ENCODE measurements around the gene BARD1.
"Not testable (repeated sequence)": the region's sequence is repeated elsewhere in the genome, so short reads cannot be mapped to it uniquely, and the experiment has no call there.

BARD1 gene

DNA sequence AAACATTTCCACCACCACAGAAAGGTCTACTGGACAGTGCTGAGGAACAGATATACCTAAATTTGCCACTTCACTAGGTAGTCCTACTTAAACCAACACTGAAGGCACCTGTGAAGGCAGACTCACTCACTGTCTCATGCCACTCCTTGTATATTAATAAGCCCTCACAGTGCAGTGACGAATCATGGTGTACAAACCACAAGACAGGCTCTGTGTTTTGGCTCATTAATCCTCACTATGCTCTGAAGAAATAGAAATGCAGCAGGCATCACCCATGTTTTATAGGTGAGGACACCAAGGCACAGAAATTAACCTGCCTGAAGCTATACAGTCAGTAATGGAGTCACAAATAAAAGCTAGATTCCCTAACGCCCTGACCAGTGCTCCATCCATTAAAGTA is 44.3 kb downstream of the BARD1 start:
- no peak for DNase-seq

DNA sequence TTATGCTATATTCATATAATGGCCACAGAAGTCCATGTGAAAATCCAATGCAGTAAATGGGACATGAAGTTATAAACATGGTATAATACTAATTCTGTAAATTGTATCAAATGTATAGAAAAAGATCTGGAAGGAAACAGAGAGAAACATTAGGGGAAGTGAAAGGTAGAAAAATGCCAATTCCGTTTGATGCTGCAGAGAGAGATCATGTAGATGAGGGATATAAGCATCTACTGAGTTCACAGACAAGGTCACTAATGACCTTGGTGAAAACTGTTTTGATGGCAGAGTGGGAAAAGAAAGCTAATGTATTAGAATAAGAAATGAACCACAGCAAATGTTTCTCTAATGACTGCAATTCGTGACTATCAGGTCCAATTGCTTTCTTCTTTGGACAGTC is 56.0 kb downstream of the BARD1 start:
- no peak for DNase-seq

GRCh38 chr2:214750529-214750928 is 59.0 kb downstream of the BARD1 start:
- no peak for DNase-seq

GRCh38 chr2:214747992-214748391 is 61.5 kb downstream of the BARD1 start:
- no peak for DNase-seq

DNA sequence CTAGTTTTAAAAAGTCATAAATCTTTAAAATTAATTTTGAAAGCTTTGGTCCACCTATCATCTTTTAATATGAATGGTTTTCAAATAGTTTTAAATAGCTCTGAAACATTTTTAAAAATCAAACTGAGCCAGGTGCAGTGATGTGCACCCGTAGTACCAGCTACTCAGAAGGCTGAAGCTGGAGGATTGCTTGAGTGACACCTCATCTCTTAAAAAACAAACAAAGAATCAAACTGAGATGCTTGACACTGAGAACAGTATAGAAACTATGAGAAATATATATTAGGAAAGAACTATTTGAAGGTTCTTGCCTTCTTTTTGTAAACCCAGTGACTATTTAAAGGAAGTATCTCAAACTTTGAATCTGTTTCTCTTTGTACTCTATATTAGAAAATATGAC is 67.4 kb downstream of the BARD1 start:
- no peak for DNase-seq

- no peak for DNase-seq
Observed at GRCh38 chr2:214740867-214741395, 68.6 kb downstream of the BARD1 start.

DNA sequence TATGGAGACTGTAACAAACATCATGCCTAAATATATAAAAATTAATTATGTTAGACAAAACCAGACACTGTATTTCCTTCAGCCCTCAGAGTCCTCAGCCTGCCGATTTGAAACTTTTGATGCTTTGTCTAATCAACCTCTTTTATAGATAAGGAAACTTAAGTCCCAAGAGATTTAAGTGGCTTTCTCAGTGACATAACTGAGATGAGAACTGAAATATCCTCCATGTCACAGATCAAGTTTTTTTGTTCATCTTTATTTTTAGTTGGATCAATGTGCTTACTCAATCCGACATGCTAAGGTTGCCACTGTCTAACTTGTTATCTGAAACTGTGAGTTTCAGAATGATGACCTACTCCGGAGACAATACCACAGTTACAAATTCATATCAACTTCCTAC is 72.3 kb downstream of the BARD1 start:
- DNase-seq: no peak

GRCh38 chr2:214730800-214731407 is 78.6 kb downstream of the BARD1 start:
- no peak for DNase-seq

- no peak for DNase-seq
Observed at GRCh38 chr2:214730248-214730647, 79.2 kb downstream of the BARD1 start.

GRCh38 chr2:214724741-214725140 is 84.7 kb downstream of the BARD1 start:
- no peak for DNase-seq

GRCh38 chr2:214717837-214718236 is 91.6 kb downstream of the BARD1 start:
- not testable (repeated sequence) for DNase-seq

- DNase-seq: no peak
Observed at GRCh38 chr2:214716811-214717560, 92.5 kb downstream of the BARD1 start.

DNA sequence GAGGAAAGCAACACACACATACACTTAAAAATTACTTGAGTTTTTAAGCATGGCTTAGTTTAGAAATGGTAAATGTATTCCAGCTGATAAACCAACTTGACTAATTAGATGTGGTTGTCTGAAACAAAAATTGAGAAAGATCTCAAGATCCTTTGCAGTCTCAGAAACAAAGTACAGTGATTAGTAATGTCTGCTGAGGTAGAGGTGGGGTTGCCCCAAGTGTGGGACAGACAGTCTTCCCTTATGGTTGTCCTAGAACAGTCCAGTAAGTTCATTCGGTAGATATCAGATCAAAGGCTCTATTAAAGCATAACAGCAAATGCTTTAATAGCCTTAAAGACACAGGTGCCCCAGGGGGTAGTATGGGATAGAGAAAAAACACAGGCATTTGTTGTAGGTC is 94.5 kb downstream of the BARD1 start:
- no peak for DNase-seq

- no peak for DNase-seq
Observed at GRCh38 chr2:214713080-214713830, 96.2 kb downstream of the BARD1 start.

DNA sequence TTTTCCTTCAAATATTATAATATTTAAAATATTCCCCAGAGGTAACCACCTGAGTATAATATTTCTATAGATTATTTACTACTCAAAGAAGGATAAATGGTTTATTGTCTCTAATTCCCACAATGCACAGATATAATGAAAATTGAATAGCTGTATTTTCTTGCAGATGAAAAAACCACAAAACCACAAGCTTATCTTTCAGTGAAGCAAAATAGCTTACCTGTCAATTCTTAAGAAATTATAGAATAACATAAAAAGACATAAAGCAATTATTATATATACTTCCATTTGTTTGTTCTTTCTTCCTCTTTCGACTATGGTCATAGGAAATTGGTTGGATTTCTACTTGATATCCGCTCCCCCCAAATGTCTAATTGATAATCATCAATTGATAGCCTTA is 98.8 kb downstream of the BARD1 start:
- no peak for DNase-seq

GRCh38 chr2:214706986-214707385 is 102.5 kb downstream of the BARD1 start:
- no peak for DNase-seq

DNA sequence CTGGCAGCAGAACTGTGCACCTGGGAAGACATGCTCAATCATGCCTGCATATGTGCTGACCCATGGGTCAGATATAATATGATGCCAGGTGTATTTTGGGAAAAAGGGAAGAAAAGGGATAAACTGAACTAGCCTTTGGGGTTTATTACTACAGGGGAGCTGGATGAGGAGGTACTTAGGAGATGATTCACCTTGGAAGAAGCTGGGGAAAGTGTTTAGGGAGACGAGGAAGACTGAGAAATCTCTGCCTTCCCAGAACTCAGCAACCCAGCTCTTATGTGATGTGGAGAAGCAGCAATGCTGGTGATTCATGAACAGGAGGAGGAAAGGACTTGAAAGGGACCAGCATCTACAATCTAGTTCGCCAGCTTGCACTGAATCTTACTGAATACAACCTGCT is 110.2 kb downstream of the BARD1 start:
- DNase-seq: no peak

- no peak for DNase-seq
Observed at GRCh38 chr2:214696681-214697080, 112.8 kb downstream of the BARD1 start.

- DNase-seq: no peak
Observed at GRCh38 chr2:214695789-214696188, 113.7 kb downstream of the BARD1 start.

GRCh38 chr2:214683557-214683956 is 125.9 kb downstream of the BARD1 start:
- not testable (repeated sequence) for DNase-seq

GRCh38 chr2:214679736-214680135 is 129.7 kb downstream of the BARD1 start:
- peak in 1 of 4 experiments; percentile 18 for DNase-seq

DNA sequence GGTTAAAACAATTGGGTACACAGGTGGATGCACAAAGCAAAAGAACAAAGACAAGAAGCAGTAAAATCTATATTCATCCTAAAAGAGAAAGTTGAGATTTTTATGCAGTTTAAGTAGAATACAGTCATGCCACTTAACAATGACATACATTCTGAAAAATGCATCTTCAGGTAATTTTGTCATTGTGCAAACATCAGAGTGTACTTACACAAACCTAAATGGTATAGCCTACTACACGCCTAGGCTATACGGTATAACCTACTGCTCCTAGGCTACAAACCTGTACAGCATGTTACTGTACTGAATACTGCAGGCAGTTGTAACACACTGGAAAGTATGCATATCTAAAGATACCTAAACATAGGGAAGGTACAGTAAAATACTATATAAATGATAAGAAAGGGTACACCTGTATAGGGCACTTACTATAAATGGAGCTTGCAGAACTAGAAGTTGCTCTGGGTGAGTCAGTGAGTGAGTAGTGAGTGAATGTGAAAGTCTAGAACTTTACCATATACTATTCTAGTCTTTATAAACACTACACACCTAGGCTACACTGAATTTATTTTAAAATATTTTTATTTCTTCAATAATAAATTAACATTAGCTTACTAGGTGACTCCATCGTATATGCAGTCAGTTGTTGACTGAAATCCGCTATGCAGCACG is 132.9 kb downstream of the BARD1 start:
- no peak for DNase-seq

Data from suppressor macrophage (primary cell).